SU-DHL-6 (cell line): Measurements from ENCODE around the gene YY1AP1.

Experiments
- EZH2phosphoT487 ChIP-seq: fragments of 200-600 bp; sonication (generic), shearing (Covaris generic); conservative IDR thresholded peaks from 2 replicates; pipeline ENCODE4 v1.6.1; 2018; ENCODE audit warnings: mild to moderate bottlenecking, antibody characterized with exemption, low read length, moderate library complexity, mixed read lengths
- TF ChIP-seq, protein P1 (sequence below): fragments of 200-600 bp; sonication (generic); IDR thresholded peaks from one replicate; pipeline ENCODE4 v1.5.1; 2017; ENCODE audit warnings: antibody characterized with exemption, mild to moderate bottlenecking, low read length, moderate library complexity; ENCODE audit not compliant: insufficient read depth, poor library complexity, severe bottlenecking

DNA sequence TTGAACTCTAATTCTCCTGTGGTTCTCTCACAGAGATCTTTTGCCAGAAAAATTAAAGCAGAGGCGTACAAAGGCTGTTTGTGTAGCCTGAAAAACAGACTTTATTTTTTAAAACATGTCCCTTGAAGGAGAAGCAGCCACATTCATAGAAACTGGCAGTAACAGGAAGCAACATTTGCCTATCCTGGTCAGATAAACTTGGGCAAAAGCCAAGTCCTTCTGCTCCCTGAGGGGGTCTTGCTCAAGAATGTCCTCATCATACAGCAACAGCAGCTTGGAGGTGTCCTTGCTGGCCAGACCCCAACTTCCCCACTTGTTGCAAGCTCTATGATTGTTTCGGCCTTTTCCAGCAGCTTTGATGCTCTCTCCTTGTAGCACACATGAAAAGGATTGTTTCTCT is 42.3 kb downstream of the YY1AP1 start:
- TF ChIP-seq, protein P1, sequence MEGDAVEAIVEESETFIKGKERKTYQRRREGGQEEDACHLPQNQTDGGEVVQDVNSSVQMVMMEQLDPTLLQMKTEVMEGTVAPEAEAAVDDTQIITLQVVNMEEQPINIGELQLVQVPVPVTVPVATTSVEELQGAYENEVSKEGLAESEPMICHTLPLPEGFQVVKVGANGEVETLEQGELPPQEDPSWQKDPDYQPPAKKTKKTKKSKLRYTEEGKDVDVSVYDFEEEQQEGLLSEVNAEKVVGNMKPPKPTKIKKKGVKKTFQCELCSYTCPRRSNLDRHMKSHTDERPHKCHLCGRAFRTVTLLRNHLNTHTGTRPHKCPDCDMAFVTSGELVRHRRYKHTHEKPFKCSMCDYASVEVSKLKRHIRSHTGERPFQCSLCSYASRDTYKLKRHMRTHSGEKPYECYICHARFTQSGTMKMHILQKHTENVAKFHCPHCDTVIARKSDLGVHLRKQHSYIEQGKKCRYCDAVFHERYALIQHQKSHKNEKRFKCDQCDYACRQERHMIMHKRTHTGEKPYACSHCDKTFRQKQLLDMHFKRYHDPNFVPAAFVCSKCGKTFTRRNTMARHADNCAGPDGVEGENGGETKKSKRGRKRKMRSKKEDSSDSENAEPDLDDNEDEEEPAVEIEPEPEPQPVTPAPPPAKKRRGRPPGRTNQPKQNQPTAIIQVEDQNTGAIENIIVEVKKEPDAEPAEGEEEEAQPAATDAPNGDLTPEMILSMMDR, result no peak
- no peak for TF ChIP-seq EZH2phosphoT487
